ACC112 (cell line): ENCODE results near the gene REV3L.
"Not testable (repeated sequence)": the region's sequence is repeated elsewhere in the genome, so short reads cannot be mapped to it uniquely, and the experiment has no call there.

Experiments
- H2AFZ ChIP-seq: fragments of 200-600 bp; sonication (generic); one replicate; pipeline ENCODE4 v1.6.0; 2017; ENCODE audit warnings: antibody characterized with exemption, low read length; ENCODE audit not compliant: unreplicated experiment
- H3K27ac ChIP-seq: fragments of 200-600 bp; sonication (generic); 2 replicates; pipeline ENCODE4 v1.5.1; 2014; ENCODE audit warnings: low read depth, mild to moderate bottlenecking, antibody characterized with exemption, low read length, moderate library complexity
- H3K27me3 ChIP-seq: fragments of 200-600 bp; sonication (generic); 2 replicates; pipeline ENCODE4 v1.6.1; 2014; ENCODE audit warnings: mild to moderate bottlenecking, antibody characterized with exemption, low read length, moderate library complexity, mixed read lengths; ENCODE audit not compliant: insufficient read depth
- H3K36me3 ChIP-seq: fragments of 200-600 bp; sonication (generic); 2 replicates; pipeline ENCODE4 v1.6.1; 2016; ENCODE audit warnings: mild to moderate bottlenecking, antibody characterized with exemption, low read length, moderate library complexity, mixed read lengths; ENCODE audit not compliant: insufficient read depth
- H3K4me1 ChIP-seq: fragments of 200-600 bp; sonication (generic); one replicate; pipeline ENCODE4 v1.6.1; 2016; ENCODE audit warnings: low read length, mixed read lengths; ENCODE audit not compliant: insufficient read depth, unreplicated experiment, control insufficient read depth
- H3K4me3 ChIP-seq: fragments of 200-600 bp; sonication (generic); 2 replicates; pipeline ENCODE4 v1.5.1; 2014; ENCODE audit warnings: mild to moderate bottlenecking, low read depth, low read length
- H3K79me2 ChIP-seq: fragments of 200-600 bp; sonication (generic); one replicate; pipeline ENCODE4 v1.6.0; 2016; ENCODE audit warnings: low read length; ENCODE audit not compliant: control insufficient read depth, unreplicated experiment, insufficient read depth

Gene REV3L

DNA sequence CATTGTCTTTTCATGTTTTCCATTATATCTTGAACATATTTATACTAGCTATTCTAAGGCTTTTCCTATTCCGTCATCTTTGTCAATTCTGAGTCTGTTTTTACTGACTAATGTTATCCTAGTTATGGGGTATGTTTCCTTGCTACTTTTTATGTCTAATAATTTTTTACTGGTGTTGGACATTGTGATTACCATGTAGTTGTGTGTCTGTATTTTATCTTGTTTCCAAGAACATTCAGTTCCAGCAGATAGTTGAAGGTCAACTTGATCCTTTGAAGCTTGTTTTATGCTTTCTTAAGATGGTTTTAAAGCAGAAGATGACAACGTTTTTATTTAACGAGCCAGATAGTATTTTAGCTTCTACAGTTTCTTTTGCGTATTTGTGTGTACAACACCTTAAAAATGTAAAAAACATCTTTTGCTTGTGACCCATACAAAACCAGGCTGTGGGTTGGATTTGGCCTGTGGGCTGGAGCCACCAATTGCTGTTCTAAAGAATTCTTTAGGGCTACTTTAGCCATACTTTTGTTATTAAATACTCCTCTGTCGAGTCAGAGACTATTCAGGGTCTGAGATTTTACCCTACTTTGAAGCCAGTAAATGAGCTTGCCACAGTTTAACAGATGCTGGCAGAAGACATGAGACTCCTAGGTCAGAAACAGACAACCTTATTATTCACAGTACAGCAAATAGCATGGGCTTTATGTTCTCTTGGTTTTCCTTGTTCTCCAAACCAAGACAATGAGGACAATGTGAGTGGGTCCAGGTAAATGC, 38.7 kb upstream of the REV3L start:
- no peaks in the 10 kb centered on the region for H3K79me2 ChIP-seq
- no peaks in the 10 kb centered on the region for H3K27me3 ChIP-seq
- no peaks in the 10 kb centered on the region for H3K36me3 ChIP-seq
- H2AFZ ChIP-seq: no peak overlapping the region
- no peaks in the 10 kb centered on the region for H3K4me1 ChIP-seq
- H3K4me3 ChIP-seq: no peak overlapping the region
- no peak overlapping the region for H3K27ac ChIP-seq

DNA sequence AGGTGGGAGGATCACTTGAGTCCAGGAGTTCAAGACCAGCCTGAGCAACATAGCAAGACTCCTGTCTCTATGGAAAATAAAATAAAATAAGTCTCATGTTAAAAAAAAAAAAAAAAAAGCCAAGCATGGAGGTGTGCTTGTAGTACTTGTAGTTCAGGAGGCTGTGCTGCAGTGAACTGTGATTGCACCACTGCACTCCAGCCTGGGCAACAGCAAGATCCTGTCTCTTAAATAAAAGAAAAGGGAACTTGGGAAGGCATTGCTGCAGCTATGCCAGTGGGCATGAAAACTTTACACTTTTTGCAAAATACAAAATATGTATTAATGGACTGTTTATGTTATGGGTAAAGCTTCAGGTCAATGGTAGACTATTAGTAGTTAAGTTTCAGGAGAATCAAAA, 37.5 kb upstream of the REV3L start:
- no peaks in the 10 kb centered on the region for H3K79me2 ChIP-seq
- H3K27me3 ChIP-seq: no peaks in the 10 kb centered on the region
- no peak overlapping the region for H3K27ac ChIP-seq
- no peaks in the 10 kb centered on the region for H3K36me3 ChIP-seq
- H2AFZ ChIP-seq: no peak overlapping the region
- no peak overlapping the region for H3K4me3 ChIP-seq
- no peaks in the 10 kb centered on the region for H3K4me1 ChIP-seq

DNA sequence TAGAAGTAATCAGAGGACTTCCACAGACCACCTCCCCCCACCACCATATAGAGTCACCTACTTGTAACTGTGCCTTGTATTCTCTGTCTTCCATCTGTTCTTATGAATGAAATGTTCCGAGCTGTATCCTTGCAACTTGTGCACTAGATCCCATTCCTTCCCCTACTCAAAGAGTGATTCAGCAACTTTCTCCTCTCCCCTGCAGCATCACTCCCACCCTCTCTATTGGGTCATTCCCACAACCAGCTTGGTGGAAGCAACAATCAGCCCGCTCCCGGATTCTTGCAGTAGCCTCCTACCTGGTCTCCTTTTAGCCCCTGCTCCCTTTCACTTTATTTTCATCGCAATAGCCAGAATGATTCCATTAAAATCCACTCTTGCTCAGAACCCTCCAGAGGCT, 34.9 kb upstream of the REV3L start:
- H3K27me3 ChIP-seq: no peaks in the 10 kb centered on the region
- no peaks in the 10 kb centered on the region for H3K36me3 ChIP-seq
- no peaks in the 10 kb centered on the region for H3K4me1 ChIP-seq
- no peak overlapping the region for H3K27ac ChIP-seq
- H3K79me2 ChIP-seq: no peaks in the 10 kb centered on the region
- no peak overlapping the region for H3K4me3 ChIP-seq
- no peak overlapping the region for H2AFZ ChIP-seq

DNA sequence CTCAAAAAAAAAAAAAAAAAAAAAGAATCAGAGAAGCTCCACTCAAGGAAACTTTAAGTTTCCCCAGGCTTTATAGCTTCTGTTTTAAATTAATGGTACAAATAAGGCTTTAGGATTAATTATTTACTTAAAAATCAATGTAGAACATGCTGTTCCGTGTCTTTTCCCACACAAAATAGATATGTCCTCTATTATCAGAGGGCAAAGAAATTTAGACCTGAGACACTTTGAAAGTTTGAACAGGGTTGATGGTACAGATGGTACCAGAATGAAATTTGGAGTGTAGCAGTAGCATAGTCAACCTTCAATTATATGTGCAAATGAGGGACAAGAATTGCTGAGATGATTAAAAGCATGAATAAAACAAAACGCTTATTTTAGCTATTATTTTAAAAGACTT, 32.2 kb upstream of the REV3L start:
- no peaks in the 10 kb centered on the region for H3K79me2 ChIP-seq
- H3K4me3 ChIP-seq: no peak overlapping the region
- no peak overlapping the region for H3K27ac ChIP-seq
- H2AFZ ChIP-seq: no peak overlapping the region
- H3K4me1 ChIP-seq: no peaks in the 10 kb centered on the region
- no peaks in the 10 kb centered on the region for H3K36me3 ChIP-seq
- no peaks in the 10 kb centered on the region for H3K27me3 ChIP-seq

DNA sequence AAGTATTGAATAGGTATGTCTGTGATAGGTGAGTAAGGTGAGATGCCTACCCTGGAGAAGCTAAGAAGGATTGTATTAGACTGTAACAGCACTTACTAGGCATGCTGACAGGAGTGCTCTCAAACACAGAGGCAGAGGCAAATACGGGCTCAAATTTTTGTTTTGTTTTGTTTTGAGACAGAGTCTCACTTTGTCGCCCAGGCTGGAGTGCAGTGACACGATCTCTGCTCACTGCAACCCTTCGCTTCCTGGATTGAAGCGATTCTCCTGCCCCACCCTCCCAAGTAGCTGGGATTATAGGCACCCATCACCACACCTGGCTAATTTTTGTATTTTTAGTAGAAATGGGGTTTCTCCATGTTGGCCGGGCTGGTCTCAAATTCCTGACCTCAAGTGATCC, 31.5 kb upstream of the REV3L start:
- H3K79me2 ChIP-seq, H3K36me3 ChIP-seq, H3K4me1 ChIP-seq, H3K27me3 ChIP-seq, H3K4me3 ChIP-seq, H3K27ac ChIP-seq, H2AFZ ChIP-seq: not testable (repeated sequence)

DNA sequence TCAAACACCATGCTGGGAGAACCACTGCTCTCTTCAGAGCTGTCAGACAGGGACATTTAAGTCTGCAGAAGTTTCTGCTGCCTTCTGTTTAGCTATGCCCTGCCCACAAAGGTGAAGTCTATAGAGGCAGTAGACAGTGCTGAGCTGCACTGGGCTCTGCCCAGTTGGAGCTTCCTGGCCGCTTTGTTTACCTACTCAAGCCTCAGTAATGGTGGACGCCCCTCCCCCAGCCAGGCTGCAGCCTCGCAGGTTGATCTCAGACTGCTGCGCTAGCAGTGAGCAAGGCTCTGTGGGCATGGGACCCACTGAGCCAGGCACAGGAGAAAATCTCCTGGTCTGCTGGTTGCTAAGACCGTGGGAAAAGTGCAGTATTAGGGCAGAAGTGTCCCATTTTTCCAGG, 24.2 kb upstream of the REV3L start:
- not testable (repeated sequence) for H3K27me3 ChIP-seq, H2AFZ ChIP-seq, H3K36me3 ChIP-seq, H3K79me2 ChIP-seq, H3K27ac ChIP-seq, H3K4me1 ChIP-seq, H3K4me3 ChIP-seq

DNA sequence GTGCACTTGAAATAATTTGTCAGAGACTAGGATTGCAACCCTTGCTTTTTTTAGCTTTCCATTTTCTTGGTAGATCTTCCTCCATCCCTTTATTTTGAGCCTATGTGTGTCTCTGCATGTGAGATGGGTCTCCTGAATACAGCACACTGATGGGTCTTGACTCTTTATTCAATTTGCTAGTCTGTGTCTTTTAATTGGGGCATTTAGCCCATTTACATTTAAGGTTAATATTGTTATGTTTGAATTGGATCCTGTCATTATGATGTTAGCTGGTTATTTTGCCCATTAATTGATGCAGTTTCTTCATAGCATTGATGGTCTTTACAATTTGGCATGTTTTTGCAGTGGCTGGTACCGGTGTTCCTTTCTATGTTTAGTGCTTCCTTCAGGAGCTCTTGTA, 22.5 kb upstream of the REV3L start:
- H2AFZ ChIP-seq, H3K36me3 ChIP-seq, H3K27me3 ChIP-seq, H3K4me3 ChIP-seq, H3K79me2 ChIP-seq, H3K4me1 ChIP-seq, H3K27ac ChIP-seq: not testable (repeated sequence)

DNA sequence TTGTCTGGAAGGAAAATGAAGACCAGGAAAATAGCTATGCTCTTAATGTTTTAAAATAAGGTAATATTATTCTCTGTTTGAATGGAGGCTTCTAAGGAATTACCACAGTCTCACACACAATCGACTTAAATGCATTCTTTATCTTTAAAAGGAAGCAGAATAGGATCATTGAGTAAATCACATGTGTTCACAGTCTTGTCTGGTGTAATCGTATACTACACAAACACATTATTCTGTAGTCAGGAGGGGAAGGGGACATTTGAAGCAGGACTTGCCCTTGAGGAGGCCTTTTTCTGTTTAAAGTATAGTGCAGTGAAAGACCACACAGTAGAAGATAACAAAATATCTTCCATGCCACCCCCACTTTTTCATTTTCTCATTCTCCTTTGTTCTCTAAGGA, 20.6 kb upstream of the REV3L start:
- H3K4me1 ChIP-seq: peaks cover 8% of the 10 kb centered on the region
- H2AFZ ChIP-seq: no peak overlapping the region
- H3K27me3 ChIP-seq: no peaks in the 10 kb centered on the region
- H3K4me3 ChIP-seq: no peak overlapping the region
- no peaks in the 10 kb centered on the region for H3K36me3 ChIP-seq
- no peak overlapping the region for H3K27ac ChIP-seq
- H3K79me2 ChIP-seq: no peaks in the 10 kb centered on the region

DNA sequence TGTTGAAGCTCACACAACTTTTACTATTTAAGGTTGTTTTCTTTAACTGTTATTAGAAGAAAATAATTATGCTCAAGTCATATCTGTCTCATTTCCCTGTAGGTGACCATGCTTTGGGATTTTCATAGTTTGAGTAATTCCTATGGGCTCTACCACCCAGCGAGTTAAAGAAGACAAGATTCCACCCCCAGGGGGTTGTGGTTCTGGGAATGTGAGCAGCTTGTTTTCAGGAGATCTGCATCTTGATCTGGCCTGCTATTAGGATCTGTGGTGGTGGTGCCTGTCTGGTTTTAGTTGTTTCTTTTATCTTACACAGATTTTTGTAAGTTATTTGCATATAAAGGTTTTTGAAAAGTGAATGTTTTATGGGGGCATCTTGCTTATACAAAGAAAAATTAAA, 20.2 kb upstream of the REV3L start:
- peaks cover 8% of the 10 kb centered on the region for H3K4me1 ChIP-seq
- H3K27me3 ChIP-seq: no peaks in the 10 kb centered on the region
- no peaks in the 10 kb centered on the region for H3K79me2 ChIP-seq
- no peaks in the 10 kb centered on the region for H3K36me3 ChIP-seq
- no peak overlapping the region for H3K4me3 ChIP-seq
- H3K27ac ChIP-seq: no peak overlapping the region
- no peak overlapping the region for H2AFZ ChIP-seq

DNA sequence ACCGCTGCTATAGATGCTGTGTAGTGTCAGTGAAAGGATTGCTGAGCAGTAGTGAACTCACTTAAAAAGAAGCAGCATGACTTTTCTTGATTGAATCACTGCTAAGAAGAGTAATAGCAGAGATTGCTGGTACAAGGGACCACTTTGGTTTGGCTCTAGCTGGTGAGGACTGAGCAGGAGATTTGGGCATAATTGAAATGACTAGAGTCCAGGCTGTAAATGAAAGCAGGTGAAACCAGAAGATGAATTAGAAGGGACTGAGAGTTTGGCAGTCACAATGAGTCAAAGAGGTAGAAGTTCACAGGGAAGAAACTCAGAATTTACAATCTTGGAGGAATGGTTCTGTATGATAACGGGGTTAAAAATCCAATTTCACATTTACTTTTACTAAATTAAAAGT, 19.1 kb upstream of the REV3L start:
- peaks cover 8% of the 10 kb centered on the region for H3K4me1 ChIP-seq
- H3K27ac ChIP-seq: no peak overlapping the region
- H3K4me3 ChIP-seq: no peak overlapping the region
- no peaks in the 10 kb centered on the region for H3K36me3 ChIP-seq
- no peaks in the 10 kb centered on the region for H3K27me3 ChIP-seq
- H3K79me2 ChIP-seq: no peaks in the 10 kb centered on the region
- no peak overlapping the region for H2AFZ ChIP-seq

DNA sequence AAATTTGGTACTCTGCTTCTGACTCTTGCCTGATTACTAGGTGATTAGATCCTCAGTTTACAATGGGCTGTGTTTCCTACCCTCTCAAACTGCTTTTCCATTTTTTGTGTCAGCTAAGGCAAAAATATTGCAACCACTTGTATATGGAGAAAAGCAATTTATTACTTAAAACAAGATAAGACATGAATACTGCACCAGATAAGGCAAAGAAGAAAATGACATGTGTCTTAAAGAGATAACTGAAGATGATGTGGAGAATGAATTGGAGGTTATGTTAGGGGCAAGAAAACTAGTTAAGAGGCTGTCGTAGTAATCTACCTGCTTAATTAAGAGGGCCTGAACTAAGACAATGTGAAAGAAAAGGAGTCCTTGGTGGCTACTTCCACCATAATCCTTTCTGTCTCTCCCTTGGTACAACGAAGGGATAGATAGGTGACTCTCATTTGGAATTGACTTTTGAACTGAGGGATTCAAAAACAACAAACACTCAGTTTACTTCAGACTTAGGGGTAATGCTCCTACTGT, 16.3 kb upstream of the REV3L start:
- H3K79me2 ChIP-seq: peaks cover 2% of the 10 kb centered on the region
- no peaks in the 10 kb centered on the region for H3K36me3 ChIP-seq

More for the DNA sequence above, 16.3 kb upstream of the REV3L start:
- H3K27me3 ChIP-seq: no peaks in the 10 kb centered on the region
- peaks cover 8% of the 10 kb centered on the region for H3K4me1 ChIP-seq
- no peak overlapping the region for H3K4me3 ChIP-seq
- no peak overlapping the region for H2AFZ ChIP-seq
- no peak overlapping the region for H3K27ac ChIP-seq
